PC-3 (cell line): ENCODE data around the gene AP2A1. TPM values are rescaled to one million over a fixed set of nuclear protein-coding genes. Genes with fewer than 3 reads are reported as not detected.
A peak's percentile ranks its signal among the peaks of the same experiment; 100 is the strongest.

Experiments
- ATAC-seq: fragments of 200-7000 bp; cut with Tn5 transposase; 2 replicates; pipeline ENCODE4 v1.9.1; 2020; ENCODE audit warnings: mild to moderate bottlenecking, moderate library complexity
- BruUV-seq: library from RNA; stranded (reverse); fragments of 400-500 nt; replicated peaks from 2 replicates; lab custom pipeline; 2021; lab: Mats Ljungman, UMichigan
- CTCF ChIA-PET: fragments of 300-600 bp; sonication (Branson Sonifier 250); formaldehyde crosslinking; loops from one replicate; lab custom pipeline; 2022; ENCODE audit warnings: antibody characterized with exemption; lab: Charles Lee
- POLR2A ChIA-PET: fragments of 300-600 bp; sonication (Branson Sonifier 250); formaldehyde crosslinking; loops from one replicate; lab custom pipeline; 2022; ENCODE audit warnings: antibody characterized with exemption; ENCODE audit not compliant: unreplicated experiment; lab: Charles Lee
- DNase-seq: peaks from one replicate; pipeline ENCODE4 v3.0.0-alpha.2; 2015
- H2AFZ ChIP-seq: fragments of 300-600 bp; sonication (generic); 2 replicates; pipeline ENCODE4 v1.6.0; 2016; ENCODE audit warnings: antibody characterized with exemption, low read length
- H3F3A ChIP-seq: fragments of 300-600 bp; sonication (generic); one replicate; pipeline ENCODE4 v1.6.0; 2017; ENCODE audit warnings: antibody characterized with exemption, low read length, control low read depth, mild to moderate bottlenecking; ENCODE audit not compliant: unreplicated experiment
- H3K27ac ChIP-seq: fragments of 300-600 bp; sonication (generic); 2 replicates; pipeline ENCODE4 v1.5.1; 2016; ENCODE audit warnings: mild to moderate bottlenecking, low read length
- H3K27me3 ChIP-seq: fragments of 300-600 bp; sonication (generic); 2 replicates; pipeline ENCODE4 v1.6.1; 2016; ENCODE audit warnings: low read length, mixed read lengths
- H3K36me3 ChIP-seq: fragments of 300-600 bp; sonication (generic); 2 replicates; pipeline ENCODE4 v1.6.1; 2016; ENCODE audit warnings: low read depth, mixed run types, low read length, mixed read lengths
- H3K4me1 ChIP-seq: fragments of 300-600 bp; sonication (generic); 2 replicates; pipeline ENCODE4 v1.5.1; 2016; ENCODE audit warnings: low read length; ENCODE audit not compliant: insufficient read depth
- H3K4me2 ChIP-seq: fragments of 300-600 bp; sonication (generic); 2 replicates; pipeline ENCODE4 v1.6.0; 2016; ENCODE audit warnings: low read length
- H3K4me3 ChIP-seq: fragments of 300-600 bp; sonication (generic); 2 replicates; pipeline ENCODE4 v1.5.1; 2016; ENCODE audit warnings: mild to moderate bottlenecking, low read length, mixed read lengths
- H3K79me2 ChIP-seq: fragments of 300-600 bp; sonication (generic); 2 replicates; pipeline ENCODE4 v1.6.1; 2017; ENCODE audit warnings: low read length, mixed read lengths
- H3K9ac ChIP-seq: fragments of 300-600 bp; sonication (generic); 2 replicates; pipeline ENCODE4 v1.6.0; 2016; ENCODE audit warnings: mild to moderate bottlenecking, low read length
- H3K9me2 ChIP-seq: fragments of 300-600 bp; sonication (generic); replicated peaks from 2 replicates; pipeline ENCODE4 v1.6.1; 2016; ENCODE audit warnings: mixed run types, low read length, mixed read lengths
- H3K9me3 ChIP-seq: fragments of 300-600 bp; sonication (generic); 2 replicates; pipeline ENCODE4 v1.6.1; 2016; ENCODE audit warnings: low read length, mixed read lengths
- H4K20me1 ChIP-seq: fragments of 300-600 bp; sonication (generic); 2 replicates; pipeline ENCODE4 v1.6.1; 2016; ENCODE audit warnings: low read length, mixed read lengths
- EZH2 ChIP-seq: fragments of 300-600 bp; sonication (generic); IDR thresholded peaks from one replicate; pipeline ENCODE4 v1.6.1; 2017; ENCODE audit warnings: antibody characterized with exemption, mild to moderate bottlenecking, low read length; ENCODE audit not compliant: unreplicated experiment
- EZH2phosphoT487 ChIP-seq: fragments of 300-600 bp; sonication (generic); IDR thresholded peaks from 2 replicates; pipeline ENCODE4 v1.6.1; 2018; ENCODE audit warnings: mild to moderate bottlenecking, antibody characterized with exemption, low read length, borderline replicate concordance
- intact Hi-C: fragments of 100-400 bp; cut with micrococcal nuclease; formaldehyde crosslinking; loops from 2 replicates; pipeline ENCODE4 v1.9.0; 2023
- microRNA-seq: library from miRNA; unstranded; fragments of <30 nt; microRNA quantifications from one replicate; pipeline ENCODE4 v1.1.0, GENCODE V29; 2020; ENCODE audit not compliant: unreplicated experiment
- total RNA-seq: library from RNA; depleted of rRNA; stranded (reverse); fragments of >200 nt; gene quantifications from 2 replicates; pipeline ENCODE4 v1.2.3, GENCODE V29; 2014; rRNA removed
- TF ChIP-seq, protein P1 (sequence below): fragments of 300-600 bp; sonication (generic); conservative IDR thresholded peaks from 2 replicates; pipeline ENCODE4 v1.5.1; 2017; ENCODE audit warnings: antibody characterized with exemption, low read depth, mild to moderate bottlenecking, low read length

AP2A1 gene
- total RNA-seq, 1 experiment from 2014 or later: 143 TPM

DNA sequence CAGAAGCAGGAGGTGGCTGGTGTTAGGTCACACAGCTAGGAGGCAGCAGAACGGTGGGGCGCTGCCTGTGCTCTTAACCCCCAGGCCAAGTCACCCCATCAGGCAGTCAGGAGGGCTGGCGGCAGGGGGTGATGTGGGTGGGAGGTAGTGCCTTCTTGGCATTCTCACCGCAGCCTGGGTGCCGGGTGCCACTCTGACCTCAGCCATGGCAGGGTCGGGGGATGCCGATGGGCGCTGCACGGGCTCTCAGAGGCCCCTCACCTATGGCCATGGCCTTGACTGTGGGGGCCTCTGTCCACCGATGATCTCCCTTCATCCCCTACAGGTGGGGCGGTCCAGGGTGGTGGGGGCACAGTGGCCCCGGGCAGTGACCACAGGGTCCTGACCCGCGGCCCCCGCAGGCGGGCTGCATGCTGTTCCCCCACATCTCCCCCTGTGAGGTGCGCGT, 89.8 kb downstream of the AP2A1 start:
- DNase-seq: no peak
- no peaks in the 10 kb centered on the region for H3K9me2 ChIP-seq
- peaks cover 5% of the 10 kb centered on the region for H3F3A ChIP-seq
- H3K36me3 ChIP-seq: peaks cover 37% of the 10 kb centered on the region
- TF ChIP-seq, protein P1, sequence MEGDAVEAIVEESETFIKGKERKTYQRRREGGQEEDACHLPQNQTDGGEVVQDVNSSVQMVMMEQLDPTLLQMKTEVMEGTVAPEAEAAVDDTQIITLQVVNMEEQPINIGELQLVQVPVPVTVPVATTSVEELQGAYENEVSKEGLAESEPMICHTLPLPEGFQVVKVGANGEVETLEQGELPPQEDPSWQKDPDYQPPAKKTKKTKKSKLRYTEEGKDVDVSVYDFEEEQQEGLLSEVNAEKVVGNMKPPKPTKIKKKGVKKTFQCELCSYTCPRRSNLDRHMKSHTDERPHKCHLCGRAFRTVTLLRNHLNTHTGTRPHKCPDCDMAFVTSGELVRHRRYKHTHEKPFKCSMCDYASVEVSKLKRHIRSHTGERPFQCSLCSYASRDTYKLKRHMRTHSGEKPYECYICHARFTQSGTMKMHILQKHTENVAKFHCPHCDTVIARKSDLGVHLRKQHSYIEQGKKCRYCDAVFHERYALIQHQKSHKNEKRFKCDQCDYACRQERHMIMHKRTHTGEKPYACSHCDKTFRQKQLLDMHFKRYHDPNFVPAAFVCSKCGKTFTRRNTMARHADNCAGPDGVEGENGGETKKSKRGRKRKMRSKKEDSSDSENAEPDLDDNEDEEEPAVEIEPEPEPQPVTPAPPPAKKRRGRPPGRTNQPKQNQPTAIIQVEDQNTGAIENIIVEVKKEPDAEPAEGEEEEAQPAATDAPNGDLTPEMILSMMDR: no peak
- TF ChIP-seq EZH2phosphoT487 (no peak), EZH2 (no peak)
- H3K9ac ChIP-seq: no peak overlapping the region
- no peak overlapping the region for H3K4me3 ChIP-seq
- no peak for ATAC-seq
- CTCF ChIA-PET: no interaction called here
- POLR2A ChIA-PET: no interaction called here
- H2AFZ ChIP-seq: no peak overlapping the region
- H3K4me1 ChIP-seq: peaks cover 12% of the 10 kb centered on the region; the same call in 1 of the 2 replicates
- H3K79me2 ChIP-seq: peaks cover 29% of the 10 kb centered on the region
- BruUV-seq: no TSS peak
- no peak overlapping the region for H3K4me2 ChIP-seq
- intact Hi-C loops: no loop called here
- H3K27me3 ChIP-seq: no peaks in the 10 kb centered on the region
- H3K9me3 ChIP-seq: no peaks in the 10 kb centered on the region
- H4K20me1 ChIP-seq: peaks cover 29% of the 10 kb centered on the region; the same call in 1 of the 2 replicates
- H3K27ac ChIP-seq: no peak overlapping the region

Small RNA genes within 50 kb of the gene (microRNA-seq; reads per million reads assigned to microRNA genes)
- gene MIR4749 (4.8 reads per million, percentile 19 among the genes with 10 or more reads in this experiment), gene MIR6799 (0.75 reads per million), gene MIR6800 (not detected)

Other genes starting within 250 kb of the AP2A1 start
- gene RCN3, start 239.0 kb upstream of the AP2A1 start, total RNA-seq: 33.7 and 70.4 TPM in 2 replicates
- gene NOSIP, start 186.4 kb upstream of the AP2A1 start, total RNA-seq: 195 and 214 TPM in 2 replicates
- gene PRRG2, start 185.7 kb upstream of the AP2A1 start, total RNA-seq: 16.4 and 17.0 TPM in 2 replicates
- 14.6 and 25.7 TPM in 2 replicates for gene PRR12, start 175.8 kb upstream of the AP2A1 start, total RNA-seq
- gene RRAS, start 126.9 kb upstream of the AP2A1 start, total RNA-seq: 24.0 and 32.0 TPM in 2 replicates
- 46.8 and 78.6 TPM in 2 replicates for gene SCAF1, start 124.8 kb upstream of the AP2A1 start, total RNA-seq
- 223 and 236 TPM in 2 replicates for gene IRF3, start 101.1 kb upstream of the AP2A1 start, total RNA-seq
- gene BCL2L12, start 101.1 kb upstream of the AP2A1 start, total RNA-seq: 82.5 and 104 TPM in 2 replicates
- 625 and 761 TPM in 2 replicates for gene PRMT1, start 89.7 kb upstream of the AP2A1 start, total RNA-seq
- gene ADM5, start 77.4 kb upstream of the AP2A1 start, total RNA-seq: 5.0 and 6.3 TPM in 2 replicates
- gene CPT1C, start 75.9 kb upstream of the AP2A1 start, total RNA-seq: 11.5 and 13.6 TPM in 2 replicates
- not detected in 2 replicates for gene TSKS, start 3.7 kb upstream of the AP2A1 start, total RNA-seq
- 9.4 and 10.9 TPM in 2 replicates for gene FUZ, start 46.3 kb downstream of the AP2A1 start, total RNA-seq
- 47.5 and 54.9 TPM in 2 replicates for gene MED25, start 51.3 kb downstream of the AP2A1 start, total RNA-seq
- 138 and 148 TPM in 2 replicates for gene PTOV1, start 84.2 kb downstream of the AP2A1 start, total RNA-seq
- gene PNKP, start 100.6 kb downstream of the AP2A1 start, total RNA-seq: 141 and 172 TPM in 2 replicates
- 42.3 and 61.0 TPM in 2 replicates for gene AKT1S1, start 110.4 kb downstream of the AP2A1 start, total RNA-seq
- gene TBC1D17, start 110.7 kb downstream of the AP2A1 start, total RNA-seq: 17.8 and 18.8 TPM in 2 replicates
- gene IL4I1, start 129.9 kb downstream of the AP2A1 start, total RNA-seq: 0.29 and 2.2 TPM in 2 replicates
- 50.7 and 75.5 TPM in 2 replicates for gene ATF5, start 162.2 kb downstream of the AP2A1 start, total RNA-seq
- 129 and 149 TPM in 2 replicates for gene NUP62, start 162.5 kb downstream of the AP2A1 start, total RNA-seq
- gene SIGLEC11, start 194.2 kb downstream of the AP2A1 start, total RNA-seq: not detected in 2 replicates